Nephron (organoid): ENCODE measurements around the gene RTN4.
A peak's percentile ranks its signal among the peaks of the same experiment; 100 is the strongest.

Source experiments
- H3K27ac Mint-ChIP-seq, 3 experiments: 2 replicates each; pipeline ENCODE4 v1.8.0; 2020; ENCODE audit warnings: mixed read lengths in 3 of 3, mild to moderate bottlenecking in 2 of 3, moderate library complexity in 1 of 3
- H3K27me3 Mint-ChIP-seq: 2 replicates; pipeline ENCODE4 v1.8.0; 2021; ENCODE audit warnings: low read depth, mild to moderate bottlenecking, moderate library complexity, mixed read lengths
- H3K36me3 Mint-ChIP-seq: 2 replicates; pipeline ENCODE4 v1.8.0; 2020; ENCODE audit warnings: low read depth, mixed read lengths
- H3K4me1 Mint-ChIP-seq: 2 replicates; pipeline ENCODE4 v1.8.0; 2020; ENCODE audit warnings: mixed read lengths
- H3K4me3 Mint-ChIP-seq, 3 experiments: 2 replicates each; pipeline ENCODE4 v1.8.0; 2020; ENCODE audit warnings: mild to moderate bottlenecking in 3 of 3, mixed read lengths in 3 of 3, moderate library complexity in 2 of 3
- H3K9me3 Mint-ChIP-seq: 2 replicates; pipeline ENCODE4 v1.8.0; 2020; ENCODE audit warnings: mixed read lengths
- TF ChIP-seq, protein P1 (sequence below), 3 experiments: fragments of 200-600 bp; sonication (generic); IDR thresholded peaks; one replicate each; pipeline ENCODE4 v1.5.0; 2021; ENCODE audit warnings: antibody characterized with exemption in 3 of 3; ENCODE audit not compliant: unreplicated experiment in 3 of 3

Gene RTN4

DNA sequence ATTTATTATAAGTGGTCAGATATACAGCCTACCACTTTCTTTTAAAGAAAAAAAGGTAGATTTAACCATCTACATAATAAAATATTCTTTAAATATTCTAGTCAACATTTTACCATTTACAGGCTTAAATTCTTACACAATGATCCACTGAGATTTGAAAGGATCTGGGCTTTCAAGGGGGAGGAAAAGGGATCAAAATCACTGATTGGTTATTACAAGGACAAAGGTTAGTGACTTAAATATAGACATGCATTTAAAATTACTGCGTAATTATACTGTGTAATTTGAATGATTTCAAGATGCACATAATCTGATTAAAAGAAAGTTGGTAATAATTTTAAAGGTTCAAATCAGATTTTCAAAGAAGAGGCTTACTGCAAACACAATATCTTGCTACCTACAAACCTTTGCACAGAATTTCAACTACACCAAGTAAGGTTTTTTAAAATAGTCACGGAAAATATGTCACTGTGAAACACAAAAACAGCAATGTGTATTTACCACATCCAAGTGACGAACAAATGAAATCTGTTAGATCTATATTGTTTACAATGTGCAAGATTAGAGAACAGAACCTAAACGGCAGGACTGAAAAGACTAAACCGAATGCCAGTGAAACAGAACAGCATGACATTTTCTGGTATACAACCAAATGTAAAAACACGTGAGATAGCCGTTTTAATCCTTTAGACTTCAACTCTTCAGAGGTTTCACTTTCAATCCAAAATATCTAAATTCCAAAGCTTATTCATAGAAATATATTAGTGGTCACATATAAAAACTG, 40.8 kb downstream of the RTN4 start:
- TF ChIP-seq, protein P1, sequence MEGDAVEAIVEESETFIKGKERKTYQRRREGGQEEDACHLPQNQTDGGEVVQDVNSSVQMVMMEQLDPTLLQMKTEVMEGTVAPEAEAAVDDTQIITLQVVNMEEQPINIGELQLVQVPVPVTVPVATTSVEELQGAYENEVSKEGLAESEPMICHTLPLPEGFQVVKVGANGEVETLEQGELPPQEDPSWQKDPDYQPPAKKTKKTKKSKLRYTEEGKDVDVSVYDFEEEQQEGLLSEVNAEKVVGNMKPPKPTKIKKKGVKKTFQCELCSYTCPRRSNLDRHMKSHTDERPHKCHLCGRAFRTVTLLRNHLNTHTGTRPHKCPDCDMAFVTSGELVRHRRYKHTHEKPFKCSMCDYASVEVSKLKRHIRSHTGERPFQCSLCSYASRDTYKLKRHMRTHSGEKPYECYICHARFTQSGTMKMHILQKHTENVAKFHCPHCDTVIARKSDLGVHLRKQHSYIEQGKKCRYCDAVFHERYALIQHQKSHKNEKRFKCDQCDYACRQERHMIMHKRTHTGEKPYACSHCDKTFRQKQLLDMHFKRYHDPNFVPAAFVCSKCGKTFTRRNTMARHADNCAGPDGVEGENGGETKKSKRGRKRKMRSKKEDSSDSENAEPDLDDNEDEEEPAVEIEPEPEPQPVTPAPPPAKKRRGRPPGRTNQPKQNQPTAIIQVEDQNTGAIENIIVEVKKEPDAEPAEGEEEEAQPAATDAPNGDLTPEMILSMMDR (IDR thresholded peaks at IDR 0.05; ENCODE audit: unreplicated experiment in 3 of 3), result no peak
- Mint-ChIP-seq H3K4me1 (peaks cover 84% of the 10 kb centered on the region), H3K4me3 (peak overlapping the region; percentile 42 to 89 (median 68)), H3K36me3 (no peaks in the 10 kb centered on the region), H3K27ac (peak overlapping the region; percentile 70 to 84 (median 83)), H3K9me3 (no peaks in the 10 kb centered on the region), H3K27me3 (no peaks in the 10 kb centered on the region)

DNA sequence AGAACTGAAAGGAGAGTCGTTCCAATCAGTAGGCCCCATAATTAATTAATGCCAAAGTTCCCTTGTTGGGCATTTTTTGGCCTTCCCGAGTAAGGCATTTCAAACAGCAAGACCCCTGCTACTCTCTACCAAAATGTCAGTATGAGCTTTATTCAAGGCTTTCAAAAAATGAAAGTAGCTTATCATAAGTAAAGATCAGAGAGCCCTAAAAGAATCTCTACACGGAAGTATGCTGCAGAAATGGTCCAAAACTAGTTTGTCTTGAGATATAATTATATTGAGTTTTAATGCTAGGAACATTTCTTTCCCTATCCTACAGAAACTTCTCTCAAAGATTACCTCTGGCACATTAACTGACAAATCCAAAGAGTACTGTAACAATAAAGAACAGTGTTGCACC, 43.9 kb downstream of the RTN4 start:
- Mint-ChIP-seq H3K4me1 (peaks cover 77% of the 10 kb centered on the region), H3K9me3 (no peaks in the 10 kb centered on the region), H3K4me3 (no peak overlapping the region), H3K27ac (peak overlapping the region; percentile 17 to 79 (median 53)), H3K36me3 (no peaks in the 10 kb centered on the region), H3K27me3 (no peaks in the 10 kb centered on the region)
- TF ChIP-seq, protein P1 (IDR thresholded peaks at IDR 0.05; ENCODE audit: unreplicated experiment in 3 of 3), result no peak

DNA sequence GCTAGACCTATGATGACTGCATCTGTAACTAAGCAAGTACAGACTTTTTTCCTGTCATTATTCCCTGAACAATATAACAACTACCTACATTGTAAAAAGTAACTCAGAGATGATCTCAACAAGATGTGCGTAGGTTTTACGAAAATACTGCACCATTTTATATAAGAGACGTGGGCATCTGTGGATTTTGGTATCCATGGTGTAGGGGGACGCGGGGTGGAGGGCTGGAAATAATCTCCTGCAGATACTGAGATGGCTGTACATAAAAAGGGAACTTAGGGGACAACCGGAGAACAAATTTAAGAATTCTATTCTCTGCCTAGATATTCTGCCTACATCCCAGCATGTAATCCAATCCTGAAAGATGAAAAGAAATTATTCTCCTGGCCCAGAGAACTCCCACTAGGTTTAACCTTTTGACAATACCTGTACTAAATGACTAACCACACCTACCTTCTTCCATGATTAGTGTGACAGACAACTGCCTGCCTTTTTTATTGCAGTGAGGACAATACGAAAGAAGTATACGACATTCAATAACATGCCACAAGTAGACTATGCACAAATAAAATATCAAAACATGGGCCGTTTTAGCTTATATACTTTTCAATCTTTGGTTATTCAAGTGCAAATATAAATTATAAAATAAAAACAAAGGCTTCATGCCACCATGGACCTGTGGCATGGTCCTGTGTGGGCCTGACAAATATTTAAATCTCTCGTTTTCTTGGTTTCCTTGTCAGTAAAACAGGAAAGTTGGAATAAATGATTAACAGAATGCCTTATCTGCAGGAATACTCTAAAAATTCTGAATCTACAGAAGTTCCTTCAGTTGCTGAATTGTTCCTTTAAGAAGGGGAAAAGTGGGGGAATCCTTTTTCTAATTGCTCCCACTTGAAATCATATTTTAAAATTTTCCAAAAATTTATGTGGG, 46.3 kb downstream of the RTN4 start:
- TF ChIP-seq, protein P1 (IDR thresholded peaks at IDR 0.05; ENCODE audit: unreplicated experiment in 3 of 3), result no peak
- peak overlapping the region in 2 of 3 experiments; percentile 64 to 76 for H3K27ac Mint-ChIP-seq
- H3K4me1 Mint-ChIP-seq, result peaks cover 77% of the 10 kb centered on the region
- H3K9me3 Mint-ChIP-seq, result no peaks in the 10 kb centered on the region
- no peak overlapping the region for H3K4me3 Mint-ChIP-seq
- no peaks in the 10 kb centered on the region for H3K36me3 Mint-ChIP-seq
- H3K27me3 Mint-ChIP-seq, result no peaks in the 10 kb centered on the region

DNA sequence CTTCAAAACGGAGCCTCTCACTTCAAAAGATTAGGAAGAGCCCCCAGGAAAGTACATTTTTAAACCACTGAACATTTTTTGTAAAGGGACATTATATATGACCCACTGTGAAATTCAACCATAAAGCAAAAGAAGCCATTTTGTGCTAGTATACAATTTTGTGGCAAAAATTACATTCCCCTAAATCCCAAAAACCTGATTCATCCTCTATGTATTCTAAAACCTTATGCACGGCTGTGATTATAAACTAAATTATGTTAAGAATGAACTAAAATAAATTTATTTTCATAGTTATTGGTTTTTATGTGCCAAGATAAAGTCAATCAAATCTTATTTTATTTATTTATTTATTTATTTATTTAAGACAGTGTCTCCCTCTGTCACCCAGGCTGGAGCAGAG, 48.5 kb downstream of the RTN4 start:
- no peak overlapping the region for H3K4me3 Mint-ChIP-seq
- TF ChIP-seq, protein P1 (IDR thresholded peaks at IDR 0.05; ENCODE audit: unreplicated experiment in 3 of 3), result no peak
- H3K4me1 Mint-ChIP-seq, result peaks cover 81% of the 10 kb centered on the region
- no peaks in the 10 kb centered on the region for H3K27me3 Mint-ChIP-seq
- H3K9me3 Mint-ChIP-seq, result no peaks in the 10 kb centered on the region
- H3K36me3 Mint-ChIP-seq, result no peaks in the 10 kb centered on the region
- peak overlapping the region; percentile 13 to 51 (median 33) for H3K27ac Mint-ChIP-seq

DNA sequence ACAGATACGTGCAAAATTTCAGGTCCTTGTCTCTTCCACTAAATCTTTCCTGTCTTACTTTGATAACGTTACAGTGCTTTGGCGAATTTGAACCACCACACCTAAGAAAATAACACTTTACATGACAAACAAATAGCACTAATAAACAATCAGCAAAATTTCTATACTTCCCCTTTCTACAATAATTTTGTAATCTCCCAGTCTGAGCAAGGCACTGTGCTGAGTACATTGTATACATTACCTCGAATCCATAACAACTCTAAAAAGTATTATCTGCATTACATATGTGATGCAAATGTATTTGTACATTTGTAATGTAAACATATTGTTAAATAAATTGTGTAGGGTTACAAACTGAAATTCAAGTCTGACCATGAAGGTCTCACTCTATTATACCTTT, 49.9 kb downstream of the RTN4 start:
- Mint-ChIP-seq H3K36me3 (no peaks in the 10 kb centered on the region), H3K27me3 (no peaks in the 10 kb centered on the region), H3K4me3 (no peak overlapping the region), H3K27ac (peak overlapping the region in 1 of 3 experiments; percentile 31), H3K4me1 (peaks cover 79% of the 10 kb centered on the region), H3K9me3 (no peaks in the 10 kb centered on the region)
- TF ChIP-seq, protein P1 (IDR thresholded peaks at IDR 0.05; ENCODE audit: unreplicated experiment in 3 of 3), result no peak
